Activated CD4-positive, alpha-beta memory T cell treated with anti-CD3 and anti-CD28 coated beads for 36 hours (primary cell): Measurements from ENCODE around the gene LIN9. TPM values are rescaled to one million over a fixed set of nuclear protein-coding genes. Genes with fewer than 3 reads are reported as not detected.
"Not testable (repeated sequence)": the region's sequence is repeated elsewhere in the genome, so short reads cannot be mapped to it uniquely, and the experiment has no call there.

Experiments
- CTCF ChIA-PET: fragments of 350-600 bp; sonication (Branson Sonifier 250); formaldehyde crosslinking; loops from one replicate; lab custom pipeline; 2021; ENCODE audit warnings: antibody characterized with exemption, inconsistent platforms; lab: Charles Lee
- POLR2A ChIA-PET: fragments of 350-600 bp; sonication (Branson Sonifier 250); formaldehyde crosslinking; loops from one replicate; lab custom pipeline; 2021; ENCODE audit warnings: antibody characterized with exemption; lab: Charles Lee
- DNase-seq: peaks from one replicate; pipeline ENCODE4 v3.0.0-alpha.2; 2020
- H3K27ac Mint-ChIP-seq: one replicate; pipeline ENCODE4 v1.8.0; 2021; ENCODE audit warnings: mixed read lengths
- H3K27me3 Mint-ChIP-seq: one replicate; pipeline ENCODE4 v1.8.0; 2021; ENCODE audit warnings: mixed read lengths
- H3K36me3 Mint-ChIP-seq: one replicate; pipeline ENCODE4 v1.8.0; 2021; ENCODE audit warnings: mixed read lengths
- H3K4me1 Mint-ChIP-seq: one replicate; pipeline ENCODE4 v1.8.0; 2021; ENCODE audit warnings: low read depth, mixed read lengths
- H3K4me3 Mint-ChIP-seq: one replicate; pipeline ENCODE4 v1.8.0; 2021; ENCODE audit warnings: mild to moderate bottlenecking, mixed read lengths
- H3K9me3 Mint-ChIP-seq: one replicate; pipeline ENCODE4 v1.8.0; 2021; ENCODE audit warnings: mixed read lengths
- intact Hi-C: fragments of 100-400 bp; cut with micrococcal nuclease; formaldehyde crosslinking; loops from one replicate; pipeline ENCODE4 v1.15.1; 2023
- total RNA-seq, 2 experiments: library from RNA; stranded (reverse); gene quantifications; one replicate each; pipeline ENCODE4 v1.2.3, GENCODE V29; 2021

Gene LIN9
- total RNA-seq, 2 experiments from 2014 or later, result 9.5 to 9.6 TPM

DNA sequence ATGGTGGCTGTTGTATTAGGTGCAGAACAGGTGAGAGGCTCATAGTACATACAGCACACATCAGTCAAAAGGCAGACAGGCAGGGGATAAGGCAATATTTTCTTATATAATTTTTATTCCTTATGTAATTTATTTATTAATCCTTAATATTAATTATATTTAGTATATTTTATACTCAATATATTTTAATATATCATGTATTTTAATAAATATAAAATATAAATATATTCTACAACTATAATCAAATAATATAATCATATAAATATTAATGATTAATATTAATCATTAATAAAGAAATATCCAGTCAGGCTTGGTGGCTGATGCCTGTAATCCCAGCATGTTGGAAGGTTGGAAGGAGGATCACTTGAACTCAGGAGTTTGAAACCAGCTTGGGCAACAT is 104.8 kb downstream of the LIN9 start:
- H3K4me3 Mint-ChIP-seq, result no peak overlapping the region
- no peaks in the 10 kb centered on the region for H3K36me3 Mint-ChIP-seq
- ChIA-PET POLR2A (no interaction called here), CTCF (no interaction called here)
- intact Hi-C loops, result no loop called here
- no peak for DNase-seq
- no peak overlapping the region for H3K27ac Mint-ChIP-seq
- H3K9me3 Mint-ChIP-seq, result no peaks in the 10 kb centered on the region
- no peaks in the 10 kb centered on the region for H3K4me1 Mint-ChIP-seq
- H3K27me3 Mint-ChIP-seq, result peaks cover 5% of the 10 kb centered on the region

DNA sequence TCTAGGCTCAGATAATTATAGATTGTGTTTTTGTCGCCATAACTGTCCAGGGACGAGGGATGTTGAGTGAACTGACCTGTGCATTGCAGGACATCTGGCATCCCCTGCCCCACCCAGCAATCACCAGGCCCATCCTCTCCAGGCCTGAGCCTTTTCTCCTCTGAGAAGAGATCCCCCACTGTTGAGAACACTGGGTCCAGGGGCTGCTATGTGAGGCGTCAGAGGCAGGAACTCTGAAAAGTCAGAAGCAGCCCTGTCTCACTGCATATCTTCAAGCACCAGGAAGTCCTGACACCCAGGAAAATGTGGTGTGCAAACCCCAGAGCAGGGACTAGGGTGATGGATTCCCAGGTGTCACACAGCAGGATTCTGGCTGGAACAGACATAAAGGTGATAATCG is 105.3 kb downstream of the LIN9 start:
- no peaks in the 10 kb centered on the region for H3K9me3 Mint-ChIP-seq
- POLR2A ChIA-PET, result no interaction called here

DNA sequence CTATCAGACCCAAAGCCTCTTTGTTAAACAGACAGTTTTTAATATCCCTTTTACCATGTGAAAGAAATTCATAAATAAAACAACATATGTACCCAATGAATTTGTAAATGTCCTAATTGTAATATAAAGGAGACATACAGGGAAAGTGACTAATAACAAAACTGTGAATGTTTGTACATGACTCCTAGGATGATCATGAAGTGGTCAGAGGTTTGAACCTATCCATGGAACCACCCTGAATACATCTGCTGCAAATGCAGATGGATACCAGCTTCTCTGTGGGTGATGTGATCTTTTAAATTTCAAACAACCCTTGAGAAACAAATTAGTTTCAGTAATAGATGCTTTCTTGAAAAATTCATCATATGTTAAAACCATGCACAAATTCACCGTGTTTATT is 105.7 kb downstream of the LIN9 start:
- DNase-seq, result no peak
- intact Hi-C loops, result no loop called here
- Mint-ChIP-seq H3K9me3 (no peaks in the 10 kb centered on the region), H3K36me3 (no peaks in the 10 kb centered on the region), H3K27me3 (peaks cover 5% of the 10 kb centered on the region), H3K4me1 (no peaks in the 10 kb centered on the region), H3K4me3 (no peak overlapping the region), H3K27ac (no peak overlapping the region)
- ChIA-PET CTCF (interaction anchor here (0.9 to 11.5 kb wide), 2 partner anchors 77 to 139 kb away, joined by 3 to 259 read pairs; no protein-coding TSS in a partner anchor), POLR2A (no interaction called here)

More for the DNA sequence above, 105.3 kb downstream of the LIN9 start:
- Mint-ChIP-seq H3K36me3 (no peaks in the 10 kb centered on the region), H3K4me1 (no peaks in the 10 kb centered on the region), H3K27ac (no peak overlapping the region), H3K4me3 (no peak overlapping the region), H3K27me3 (peaks cover 5% of the 10 kb centered on the region)
- CTCF ChIA-PET, result no interaction called here
- no peak for DNase-seq
- intact Hi-C loops, result no loop called here

DNA sequence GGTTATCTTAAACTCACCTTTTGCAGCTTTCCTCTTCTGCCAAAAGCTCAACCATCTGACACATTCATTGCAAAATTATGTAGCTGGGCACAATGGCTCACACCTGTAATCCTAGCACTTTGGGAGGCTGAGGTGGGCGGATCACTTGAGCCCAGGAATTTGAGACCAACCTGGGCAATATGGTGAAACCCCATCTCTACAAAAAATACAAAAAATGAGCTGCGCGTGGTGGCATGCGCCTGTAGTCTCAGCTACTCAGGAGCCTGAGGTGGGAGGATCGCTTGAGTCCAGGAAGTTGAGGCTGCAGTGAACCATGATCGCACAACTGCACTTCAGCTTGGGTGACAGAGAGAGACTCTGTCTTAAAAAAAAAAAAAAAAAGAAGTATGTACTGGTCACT is 106.3 kb downstream of the LIN9 start:
- H3K27me3 Mint-ChIP-seq, intact Hi-C loops, H3K4me3 Mint-ChIP-seq, H3K4me1 Mint-ChIP-seq, POLR2A ChIA-PET, H3K9me3 Mint-ChIP-seq, DNase-seq, H3K27ac Mint-ChIP-seq, H3K36me3 Mint-ChIP-seq: not testable (repeated sequence)
- CTCF ChIA-PET, result interaction anchor here (0.9 to 11.5 kb wide), 4 partner anchors 77 to 138 kb away, joined by 3 to 259 read pairs (median 8); no protein-coding TSS in a partner anchor

DNA sequence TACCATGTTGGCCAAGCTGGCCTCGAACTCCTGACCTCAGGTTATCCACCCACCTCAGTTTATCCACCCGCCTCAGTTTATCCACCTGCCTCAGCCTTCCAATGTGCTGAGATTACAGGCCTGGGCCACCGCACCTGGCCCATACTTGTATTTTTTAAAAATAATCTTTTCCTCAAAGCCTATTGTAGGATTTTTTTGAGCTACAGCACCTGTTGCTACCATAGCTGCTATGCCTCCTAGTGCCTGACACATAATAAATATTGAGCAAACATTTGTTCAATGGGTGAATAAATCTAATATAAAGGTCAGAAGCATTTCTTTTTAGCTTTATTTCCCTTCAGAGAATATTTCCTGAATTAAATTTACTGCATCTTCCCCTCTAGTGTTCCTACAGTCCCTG is 106.7 kb downstream of the LIN9 start:
- Mint-ChIP-seq H3K9me3 (no peaks in the 10 kb centered on the region), H3K36me3 (no peaks in the 10 kb centered on the region), H3K4me3 (no peak overlapping the region), H3K27ac (no peak overlapping the region), H3K4me1 (no peaks in the 10 kb centered on the region), H3K27me3 (peaks cover 5% of the 10 kb centered on the region)
- CTCF ChIA-PET, result interaction anchor here (1.0 to 11.5 kb wide), 3 partner anchors 76 to 131 kb away, joined by 4 to 259 read pairs (median 11); no protein-coding TSS in a partner anchor
- POLR2A ChIA-PET, result no interaction called here
- DNase-seq, result no peak
- intact Hi-C loops, result no loop called here

DNA sequence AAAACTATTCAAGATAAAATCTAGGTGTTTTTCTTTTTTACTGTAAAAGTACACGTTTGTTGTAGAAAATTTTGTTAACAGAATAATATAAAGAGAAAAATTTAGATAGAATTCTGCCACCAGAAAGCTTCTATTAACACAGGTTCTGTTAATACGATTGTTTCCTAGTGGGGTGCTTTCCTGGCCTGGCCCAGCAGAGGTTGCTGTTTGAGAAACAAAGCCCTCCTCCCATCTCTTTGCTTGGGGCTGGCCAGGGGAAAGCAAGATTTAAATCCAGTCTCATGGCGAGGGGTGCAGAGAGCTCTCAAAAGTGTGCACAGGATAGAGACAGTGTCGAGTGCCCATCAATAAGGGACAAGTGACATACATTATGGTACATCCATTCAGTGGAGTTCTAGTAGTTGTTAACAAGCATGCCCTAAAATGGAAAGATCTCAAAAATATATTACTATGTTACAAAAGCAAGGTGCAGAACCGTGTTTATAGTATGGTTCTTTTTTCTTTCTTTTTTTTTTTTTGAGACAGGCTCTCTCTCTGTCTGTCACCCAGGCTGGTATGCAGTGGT is 107.9 kb downstream of the LIN9 start:
- no peak overlapping the region for H3K4me3 Mint-ChIP-seq
- ChIA-PET POLR2A (interaction anchor here (1.2 kb wide), 1 partner anchor 132 kb away, joined by 3 read pairs; no protein-coding TSS in a partner anchor), CTCF (interaction anchor here (0.7 to 11.5 kb wide), 4 partner anchors 16 to 132 kb away, joined by 3 to 259 read pairs (median 7); no protein-coding TSS in a partner anchor)
- peaks cover 2% of the 10 kb centered on the region for H3K27me3 Mint-ChIP-seq
- intact Hi-C loops, result loop anchor here (1.0 kb wide), 1 partner anchor 132 kb away; no protein-coding TSS in a partner anchor
- H3K36me3 Mint-ChIP-seq, result no peaks in the 10 kb centered on the region
- peaks cover 2% of the 10 kb centered on the region for H3K4me1 Mint-ChIP-seq
- no peak for DNase-seq
- no peak overlapping the region for H3K27ac Mint-ChIP-seq
- no peaks in the 10 kb centered on the region for H3K9me3 Mint-ChIP-seq

DNA sequence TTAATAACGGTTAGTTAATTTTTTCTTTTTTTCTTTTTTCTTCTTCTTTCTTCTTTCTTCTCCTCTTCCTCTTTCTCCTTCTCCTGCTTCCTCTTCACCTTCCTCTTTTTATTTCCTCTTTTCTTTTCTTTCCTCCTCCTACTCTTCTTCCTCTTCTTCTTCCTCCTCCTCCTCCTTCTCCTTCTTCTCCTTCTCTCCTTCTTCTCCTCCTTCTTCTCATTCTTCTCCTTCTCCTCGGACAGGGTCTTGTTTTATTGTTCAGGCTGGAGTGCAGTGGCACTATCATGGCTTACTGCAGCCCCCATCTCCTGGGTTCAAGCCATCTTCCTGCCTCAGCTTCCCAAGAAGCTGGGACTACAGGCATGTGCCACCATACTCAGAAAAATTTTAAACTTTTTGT is 109.0 kb downstream of the LIN9 start:
- Mint-ChIP-seq H3K27ac (no peak overlapping the region), H3K36me3 (no peaks in the 10 kb centered on the region), H3K4me3 (no peak overlapping the region), H3K4me1 (peaks cover 2% of the 10 kb centered on the region), H3K9me3 (no peaks in the 10 kb centered on the region), H3K27me3 (peaks cover 5% of the 10 kb centered on the region)
- POLR2A ChIA-PET, result no interaction called here
- no peak for DNase-seq
- intact Hi-C loops, result loop anchor here (5.0 kb wide), 1 partner anchor 238 kb away; no protein-coding TSS in a partner anchor
- CTCF ChIA-PET, result interaction anchor here (11.5 kb wide), 1 partner anchor 74 kb away, joined by 259 read pairs; no protein-coding TSS in a partner anchor

DNA sequence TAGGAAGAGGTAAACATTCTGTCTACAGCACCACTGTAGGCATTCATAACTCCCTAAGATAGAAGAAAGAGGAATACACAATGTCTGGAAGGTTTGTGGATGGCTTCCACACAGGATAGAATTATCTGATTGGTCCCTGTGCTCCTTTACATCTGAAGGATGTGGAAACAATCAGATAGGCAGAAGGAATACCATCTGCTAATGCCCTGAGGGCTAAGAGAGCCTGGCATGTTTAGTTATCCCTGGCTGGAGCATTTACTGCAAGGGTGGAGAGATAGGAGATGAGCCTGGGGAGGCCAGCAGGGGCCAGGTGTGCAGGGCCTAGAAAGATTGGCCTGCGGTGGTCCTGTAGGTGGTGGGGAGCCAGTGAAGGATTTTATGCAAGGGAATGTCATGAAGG is 113.8 kb downstream of the LIN9 start:
- Mint-ChIP-seq H3K4me3 (no peak overlapping the region), H3K27ac (no peak overlapping the region), H3K9me3 (no peaks in the 10 kb centered on the region), H3K4me1 (peaks cover 2% of the 10 kb centered on the region), H3K27me3 (peaks cover 3% of the 10 kb centered on the region), H3K36me3 (no peaks in the 10 kb centered on the region)
- ChIA-PET POLR2A (no interaction called here), CTCF (interaction anchor here (0.7 to 11.5 kb wide), 2 partner anchors 69 to 138 kb away, joined by 3 to 259 read pairs; no protein-coding TSS in a partner anchor)
- DNase-seq, result no peak
- intact Hi-C loops, result loop anchor here (5.0 kb wide), 1 partner anchor 233 kb away; no protein-coding TSS in a partner anchor

DNA sequence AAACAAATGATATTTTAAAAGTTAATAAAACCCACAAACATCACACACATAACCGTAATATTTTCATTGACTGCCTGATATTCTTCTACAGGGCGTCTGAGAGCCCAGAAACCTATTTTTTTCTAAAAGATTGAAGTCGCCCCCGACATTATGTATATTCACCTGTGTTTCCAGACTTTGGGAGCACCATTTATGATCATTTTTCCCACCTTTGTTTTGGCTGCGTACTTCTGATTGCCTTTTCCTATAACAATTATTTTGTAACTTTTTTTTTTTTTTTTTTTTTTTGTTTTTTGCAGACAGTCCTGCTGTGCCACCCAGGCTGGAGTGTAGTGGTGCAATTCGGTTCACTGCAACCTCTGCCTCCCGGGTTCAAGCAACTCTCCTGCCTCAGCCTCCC is 121.6 kb downstream of the LIN9 start:
- intact Hi-C loops, result loop anchor here (2.0 to 10.0 kb wide), 4 partner anchors 145 to 721 kb away; partner anchors contain the start of genes PARP1 and SDE2
- DNase-seq, result no peak
- H3K4me1 Mint-ChIP-seq, result peaks cover 26% of the 10 kb centered on the region
- H3K4me3 Mint-ChIP-seq, result peak overlapping the region; percentile 90
- ChIA-PET POLR2A (interaction anchor here (1.0 kb wide), 2 partner anchors 122 to 221 kb away, joined by 3 read pairs; partner anchors contain the start of genes LIN9 and PARP1), CTCF (interaction anchor here (1.1 kb wide), 1 partner anchor 62 kb away, joined by 3 read pairs; no protein-coding TSS in a partner anchor)
- peaks cover 9% of the 10 kb centered on the region for H3K36me3 Mint-ChIP-seq
- peak overlapping the region; percentile 91 for H3K27ac Mint-ChIP-seq
- H3K27me3 Mint-ChIP-seq, result no peaks in the 10 kb centered on the region
- H3K9me3 Mint-ChIP-seq, result no peaks in the 10 kb centered on the region

DNA sequence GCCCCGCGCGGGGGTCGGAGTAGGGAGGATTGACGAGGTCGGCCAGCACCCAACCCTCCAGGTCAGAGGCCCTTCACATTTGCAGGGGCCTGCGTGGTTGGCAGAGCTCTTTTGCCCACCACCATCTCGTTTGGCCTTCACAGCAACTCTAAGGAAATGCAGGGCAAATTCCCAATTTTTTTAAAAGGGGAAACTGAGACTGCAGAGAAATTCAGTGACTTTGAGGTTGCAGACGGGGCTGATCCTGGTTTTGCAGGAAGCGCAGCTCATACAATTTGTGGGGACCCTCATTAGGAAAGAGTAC is 122.0 kb downstream of the LIN9 start:
- Mint-ChIP-seq H3K9me3 (no peaks in the 10 kb centered on the region), H3K36me3 (peaks cover 12% of the 10 kb centered on the region), H3K27me3 (no peaks in the 10 kb centered on the region), H3K27ac (peak overlapping the region; percentile 91), H3K4me3 (peak overlapping the region; percentile 90), H3K4me1 (peaks cover 29% of the 10 kb centered on the region)
- POLR2A ChIA-PET, result interaction anchor here (1.0 kb wide), 2 partner anchors 122 to 221 kb away, joined by 3 read pairs; partner anchors contain the start of genes LIN9 and PARP1
- CTCF ChIA-PET, result interaction anchor here (1.1 kb wide), 1 partner anchor 61 kb away, joined by 3 read pairs; no protein-coding TSS in a partner anchor
- intact Hi-C loops, result loop anchor here (2.0 to 10.0 kb wide), 4 partner anchors 145 to 720 kb away; partner anchors contain the start of genes PARP1 and SDE2
- no peak for DNase-seq

DNA sequence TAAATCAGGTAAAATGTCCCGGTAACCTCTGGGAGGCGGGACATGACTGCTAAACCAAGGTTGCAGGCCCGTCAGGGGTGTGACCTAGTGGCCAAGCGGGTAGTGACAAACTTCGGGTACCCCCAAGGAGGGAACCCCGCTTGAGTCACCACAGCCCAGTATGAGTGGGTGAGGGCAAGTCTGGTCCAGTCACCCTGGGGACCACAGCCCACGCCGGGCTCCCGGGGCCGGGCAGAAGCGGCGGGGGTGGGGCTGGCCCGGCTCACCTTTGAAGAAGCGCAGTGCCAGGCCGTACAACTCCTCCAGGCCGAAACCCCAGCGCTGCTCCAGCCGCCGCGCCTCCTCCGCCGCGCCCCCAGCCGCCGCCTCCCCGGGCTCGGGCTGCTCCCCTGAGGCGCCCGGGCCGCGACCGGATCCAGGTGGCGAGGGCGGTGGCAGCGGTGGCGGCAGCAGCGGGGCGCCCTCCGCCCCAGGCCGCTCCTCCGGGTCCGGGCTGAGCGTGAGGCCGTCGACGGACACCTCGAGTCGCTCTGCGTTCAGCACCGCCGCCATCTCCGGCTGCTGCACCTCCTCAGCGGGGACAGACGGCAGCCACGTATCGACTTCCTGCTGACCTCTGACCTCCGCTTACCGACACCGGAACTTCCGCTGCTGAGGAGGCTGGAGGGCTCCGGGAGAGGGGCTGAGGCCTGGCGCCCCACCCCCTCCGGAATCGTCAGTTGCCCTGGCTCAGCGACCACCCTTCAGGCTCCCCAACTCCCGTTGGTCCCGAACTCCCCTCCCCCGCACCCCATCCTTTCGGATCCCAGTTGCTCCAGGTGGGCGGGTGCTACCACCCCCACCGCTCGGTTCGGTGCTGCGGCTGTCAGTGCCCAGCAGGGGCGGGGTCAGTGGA is 122.6 kb downstream of the LIN9 start, which contains the start of gene ACBD3:
Gene ACBD3 (minus strand): TSS at position 618 of the 895 bp plus-strand sequence. CDS start 66 bp downstream, at position 552.
- DNase-seq, result peak; percentile 91
- ChIA-PET CTCF (interaction anchor here (1.0 to 2.5 kb wide), 4 partner anchors 11 to 147 kb away, joined by 3 to 19 read pairs (median 10); no protein-coding TSS in a partner anchor), POLR2A (interaction anchor here (1.0 kb wide), 2 partner anchors 123 to 222 kb away, joined by 3 read pairs; partner anchors contain the start of genes LIN9 and PARP1)
- Mint-ChIP-seq H3K4me1 (peaks cover 34% of the 10 kb centered on the region), H3K27ac (peak within 1 kb of the TSS; percentile 91), H3K27me3 (no peaks in the 10 kb centered on the region), H3K9me3 (no peaks in the 10 kb centered on the region), H3K36me3 (peaks cover 13% of the 10 kb centered on the region), H3K4me3 (peak within 1 kb of the TSS; percentile 93)
- intact Hi-C loops, result loop anchor here (1.0 to 10.0 kb wide), 5 partner anchors 122 to 720 kb away; partner anchors contain the start of genes PARP1 and SDE2
